Right renal cortex interstitium (tissue), 3 donors: ENCODE data around the gene SLC44A2. TPM values are rescaled to one million over a fixed set of nuclear protein-coding genes. Genes with fewer than 3 reads are reported as not detected.
"Not testable (repeated sequence)": the region's sequence is repeated elsewhere in the genome, so short reads cannot be mapped to it uniquely, and the experiment has no call there.

Experiments used
- DNase-seq, 3 donors: peaks; one replicate each; pipeline ENCODE4 v3.0.0-alpha.2; 2013; ENCODE audit warnings: low read depth in 3 of 3, low spot score in 2 of 3
- polyA plus RNA-seq, 3 donors: library from polyadenylated mRNA; unstranded; fragments of 120-200 nt; gene quantifications; one replicate each; pipeline ENCODE4 v1.2.1, GENCODE V29; 2013; ENCODE audit not compliant: insufficient read length in 3 of 3

SLC44A2 gene
- polyA plus RNA-seq, 3 donors, result 191 to 213 (median 201) TPM

DNA sequence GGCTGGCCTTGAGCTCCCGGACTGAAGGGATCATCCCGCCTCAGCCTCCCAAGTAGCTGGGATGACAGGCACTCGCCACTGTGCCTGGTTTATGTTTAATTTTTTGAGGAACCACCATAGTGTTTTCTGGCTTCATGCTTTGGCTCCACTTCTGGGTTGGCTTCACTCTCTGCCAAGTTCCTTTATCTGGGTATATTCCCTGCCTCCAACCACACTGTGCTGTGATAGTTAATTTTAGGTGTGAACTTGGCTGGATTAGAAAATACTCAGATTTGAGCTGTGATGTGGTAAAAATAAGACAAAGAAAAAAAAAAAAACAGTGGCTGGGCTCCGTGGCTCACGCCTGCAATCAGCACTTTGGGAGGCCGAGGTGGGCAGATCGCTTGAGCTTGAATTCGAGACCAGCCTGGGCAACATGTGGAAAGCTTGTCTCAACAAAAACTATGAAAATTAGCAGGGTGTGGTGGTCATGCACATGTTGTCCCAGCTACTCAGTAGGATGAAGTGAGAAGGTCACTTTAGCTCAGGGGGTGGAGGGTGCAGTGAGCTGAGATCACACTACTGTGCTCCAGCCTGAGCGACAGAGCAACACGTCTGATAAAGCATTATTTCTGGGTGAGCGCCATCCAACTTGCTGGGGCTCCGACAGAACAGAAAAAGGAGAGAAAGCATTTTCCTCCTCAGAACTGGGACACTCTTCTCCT, 21.3 kb downstream of the SLC44A2 start:
- no peak for DNase-seq

DNA sequence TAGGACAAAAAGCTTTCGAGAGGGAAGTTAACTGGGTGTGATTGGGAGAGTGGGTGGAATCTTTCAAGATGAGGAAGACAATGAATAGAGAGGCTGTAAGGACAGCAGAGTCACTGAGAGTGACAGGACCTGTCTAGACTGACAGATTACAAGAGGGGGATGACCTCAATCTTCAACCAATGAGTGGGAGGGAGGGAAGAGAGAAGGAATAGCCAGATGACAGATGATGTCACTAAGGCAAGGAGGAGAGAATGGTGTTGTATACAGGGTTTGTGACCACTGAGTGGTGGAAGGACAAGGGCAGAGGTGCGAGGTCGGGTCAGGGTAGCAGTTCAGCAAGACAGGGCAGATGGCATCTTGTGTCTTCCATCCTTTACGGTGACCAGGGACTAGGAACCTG, 23.0 kb downstream of the SLC44A2 start:
- no peak for DNase-seq

DNA sequence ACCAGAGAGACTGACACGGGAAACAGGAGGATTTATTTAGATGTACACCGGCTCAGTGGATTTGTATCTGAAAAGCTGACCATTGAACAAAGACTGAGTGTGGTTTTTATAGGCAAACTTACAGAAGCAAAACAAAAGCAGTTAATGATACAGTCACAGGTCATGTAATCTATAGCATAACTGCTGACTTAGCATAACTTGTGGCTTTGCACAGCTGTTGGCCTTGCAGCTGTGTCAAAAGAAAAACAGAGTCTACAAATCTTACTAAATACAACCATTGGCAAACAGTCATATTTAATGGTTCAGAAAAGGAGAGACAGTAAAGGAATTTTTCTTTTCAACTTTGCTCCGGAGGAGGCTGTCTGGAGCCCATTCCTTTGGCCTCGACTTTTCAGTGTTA, 26.5 kb downstream of the SLC44A2 start:
- no peak for DNase-seq

DNA sequence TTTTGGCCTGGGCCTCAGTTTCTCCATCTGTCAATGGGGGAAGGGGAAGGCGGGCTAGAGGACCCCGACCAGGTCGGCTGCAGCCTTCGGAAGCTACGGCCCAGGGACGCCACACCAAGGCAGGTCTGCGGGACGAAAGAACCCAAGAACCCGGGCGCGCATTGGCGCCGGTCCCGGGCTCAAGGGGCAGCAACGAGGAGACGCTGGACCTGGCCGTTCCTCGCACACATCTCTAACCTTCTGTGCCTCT, 28.1 kb downstream of the SLC44A2 start:
- DNase-seq, result no peak

- peak; percentile 100 for DNase-seq
Observed at GRCh38 chr19:10653732-10654609, 28.6 kb downstream of the SLC44A2 start, which contains the start of gene ILF3. TSS of gene ILF3 (plus strand) at chr19:10654346. CDS start at chr19:10670606, 16,260 bp downstream.

DNA sequence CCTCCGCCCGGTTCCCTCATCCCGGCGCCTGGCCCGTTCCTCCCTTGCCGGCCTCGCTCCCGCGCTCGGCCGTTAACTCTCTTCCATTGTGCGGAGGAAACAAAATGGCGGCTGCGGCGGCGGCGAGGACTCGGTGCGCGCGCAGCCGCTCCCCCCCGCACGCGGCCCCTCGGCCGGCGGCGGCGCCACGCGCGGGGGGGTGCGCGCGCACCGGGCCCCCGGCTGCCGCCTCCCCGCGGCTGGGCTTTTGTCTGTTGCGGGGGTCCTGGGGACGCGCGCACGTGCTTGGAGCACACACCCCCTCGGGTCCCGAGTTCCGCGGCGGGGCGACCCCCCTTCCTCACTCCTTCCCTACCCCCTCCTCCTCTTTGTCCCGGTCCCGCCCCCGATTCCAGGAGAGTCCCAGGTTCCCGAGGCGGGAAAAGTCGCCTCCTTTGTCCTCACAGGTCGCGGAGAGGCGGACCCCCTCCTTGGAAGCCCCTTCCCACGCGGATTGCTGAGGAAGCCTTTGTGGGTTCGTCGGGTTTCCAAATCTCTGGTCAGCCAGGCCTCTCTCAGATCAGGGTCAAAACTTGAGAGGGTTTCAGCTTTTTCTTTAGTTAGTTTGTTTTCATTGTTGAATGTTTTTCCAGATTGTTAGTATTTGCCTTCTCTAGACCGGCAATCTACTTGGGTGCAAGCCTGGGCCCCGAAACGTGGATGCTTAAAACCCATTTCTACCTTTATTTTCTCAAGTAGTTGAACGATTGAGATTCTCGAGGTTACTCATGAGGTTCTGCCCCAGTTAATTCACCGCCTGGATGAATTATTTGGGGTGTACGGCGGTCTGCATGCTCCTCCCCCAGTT, 29.5 kb downstream of the SLC44A2 start:
- DNase-seq, result no peak

GRCh38 chr19:10655457-10656312, 30.3 kb downstream of the SLC44A2 start:
- no peak for DNase-seq

DNA sequence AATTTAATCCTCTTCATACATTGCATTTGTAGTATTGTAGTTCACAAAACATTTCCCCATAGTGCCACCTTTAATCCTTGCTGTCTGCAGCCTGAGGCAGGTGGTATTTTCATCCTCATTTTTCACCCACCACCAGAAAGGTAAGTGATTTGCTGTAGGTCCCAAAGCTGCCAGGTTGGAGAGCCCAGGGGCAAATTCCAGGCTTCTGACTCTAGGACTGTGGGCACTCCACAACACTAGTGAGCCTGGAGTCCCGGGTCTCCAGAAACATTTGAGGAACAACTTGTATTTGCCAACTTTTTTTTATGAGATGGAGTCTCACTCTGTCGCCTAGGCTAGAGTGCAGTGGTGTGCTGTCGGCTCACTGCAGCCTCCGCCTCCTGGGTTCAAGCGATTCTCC, 35.0 kb downstream of the SLC44A2 start:
- DNase-seq, result no peak

GRCh38 chr19:10661946-10662345, 36.6 kb downstream of the SLC44A2 start:
- no peak for DNase-seq

- no peak for DNase-seq
Observed at GRCh38 chr19:10662384-10663251, 37.3 kb downstream of the SLC44A2 start.

GRCh38 chr19:10663252-10663563, 37.9 kb downstream of the SLC44A2 start:
- not testable (repeated sequence) for DNase-seq

DNA sequence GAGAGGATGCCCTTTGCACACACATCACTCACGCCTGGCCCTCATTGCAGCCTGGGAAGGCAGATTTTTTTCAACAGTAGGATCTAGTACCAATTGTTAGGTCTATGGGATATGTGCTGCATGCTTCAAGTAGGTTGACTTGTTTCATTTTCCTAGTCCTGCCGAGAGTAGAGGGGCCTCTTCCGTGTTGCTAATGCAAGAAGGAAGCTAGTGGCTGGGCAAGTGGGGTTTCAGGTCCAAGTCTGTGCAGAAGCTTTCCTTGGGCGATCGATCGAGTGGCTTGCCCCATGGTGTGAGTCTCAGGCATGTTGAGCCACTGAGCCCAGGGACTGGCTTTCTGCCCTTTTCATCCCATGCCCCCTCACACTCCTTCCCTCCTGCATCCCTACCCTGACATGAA, 42.5 kb downstream of the SLC44A2 start:
- no peak for DNase-seq

DNA sequence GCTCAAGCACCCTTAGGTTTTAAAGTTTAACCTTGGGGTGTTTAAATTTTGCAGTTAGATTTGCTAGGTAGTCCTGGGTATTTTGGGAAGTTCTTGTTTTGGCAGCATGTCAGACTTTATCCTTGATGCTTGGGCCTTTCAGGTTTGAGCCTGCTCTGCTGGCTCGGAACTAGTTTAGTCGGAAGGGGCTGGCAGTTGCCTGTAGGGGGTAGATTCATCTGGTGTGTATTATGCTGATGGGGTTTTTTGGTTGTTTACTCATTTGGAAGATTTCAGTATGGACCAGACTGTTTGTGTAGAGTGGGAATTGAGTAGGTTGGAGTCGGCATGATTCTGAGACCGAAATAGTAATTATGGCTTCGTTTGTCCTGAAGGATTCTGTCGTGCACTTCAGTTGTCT, 43.9 kb downstream of the SLC44A2 start:
- DNase-seq, result no peak

DNA sequence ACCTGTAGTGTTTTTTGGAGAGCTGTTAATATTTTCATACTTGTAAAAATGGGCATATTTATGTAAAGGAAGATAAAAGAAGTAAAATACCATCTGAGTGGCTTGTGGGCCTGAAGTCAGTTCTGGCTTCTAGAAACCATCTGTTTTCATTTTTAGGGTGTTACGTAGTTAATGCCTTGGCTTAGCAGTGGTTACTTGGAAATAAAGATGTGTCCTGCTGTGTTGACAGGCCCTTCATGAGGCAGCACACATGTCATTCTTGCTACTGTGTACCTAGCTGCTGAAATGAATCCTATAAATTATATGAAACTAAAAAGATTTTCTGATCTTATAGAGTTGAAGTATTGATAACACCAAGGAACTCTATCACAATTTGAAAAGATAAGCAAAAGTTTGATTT, 44.8 kb downstream of the SLC44A2 start:
- no peak for DNase-seq

GRCh38 chr19:10670876-10671804, 45.8 kb downstream of the SLC44A2 start:
- DNase-seq, result no peak

- DNase-seq, result not testable (repeated sequence)
Observed at GRCh38 chr19:10671922-10672321, 46.6 kb downstream of the SLC44A2 start.

DNA sequence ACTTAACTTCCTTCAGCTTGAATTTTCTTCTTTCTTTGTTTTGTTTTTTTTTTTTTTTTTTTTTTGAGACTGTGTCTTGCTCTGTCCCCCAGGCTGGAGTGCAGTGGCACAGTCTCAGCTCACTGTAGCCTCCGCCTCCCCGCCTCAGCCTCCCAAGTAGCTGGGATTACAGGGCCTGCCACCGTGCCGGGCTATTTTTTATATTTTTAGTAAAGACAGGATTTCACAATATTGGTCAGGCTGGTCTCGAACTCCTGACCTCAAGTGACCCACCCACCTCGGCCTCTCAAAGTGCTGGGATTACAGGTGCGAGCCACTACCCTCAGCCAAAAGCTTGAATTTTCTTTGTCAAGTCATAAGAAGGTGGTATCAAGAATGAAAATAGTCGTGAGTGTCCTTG, 49.9 kb downstream of the SLC44A2 start:
- DNase-seq, result not testable (repeated sequence)

GRCh38 chr19:10677751-10678150, 52.4 kb downstream of the SLC44A2 start:
- no peak for DNase-seq
